ENCODE data around the gene BDKRB2.
"Not testable (repeated sequence)": the region's sequence is repeated elsewhere in the genome, so short reads cannot be mapped to it uniquely, and the experiment has no call there.

Gene BDKRB2

GRCh38 chr14:96221841-96222240 lies 17.2 kb downstream of the BDKRB2 start:
- no peak for DNase-seq (ENCODE audit: low read depth in 3 of 3, low spot score in 1 of 3)

GRCh38 chr14:96224480-96225096 lies 19.9 kb downstream of the BDKRB2 start:
- no peak for DNase-seq (ENCODE audit: low read depth in 3 of 3, low spot score in 1 of 3)

GRCh38 chr14:96225213-96225612 lies 20.6 kb downstream of the BDKRB2 start:
- DNase-seq (ENCODE audit: low read depth in 3 of 3, low spot score in 1 of 3): no peak

- no peak for DNase-seq (ENCODE audit: low read depth in 3 of 3, low spot score in 1 of 3)
Measured at GRCh38 chr14:96225745-96226151, 21.1 kb downstream of the BDKRB2 start.

GRCh38 chr14:96227428-96227827 lies 22.8 kb downstream of the BDKRB2 start:
- no peak for DNase-seq (ENCODE audit: low read depth in 3 of 3, low spot score in 1 of 3)

GRCh38 chr14:96229315-96229714 lies 24.7 kb downstream of the BDKRB2 start:
- DNase-seq (ENCODE audit: low read depth in 3 of 3, low spot score in 1 of 3): no peak

- no peak for DNase-seq (ENCODE audit: low read depth in 3 of 3, low spot score in 1 of 3)
Measured at GRCh38 chr14:96231056-96231455, 26.4 kb downstream of the BDKRB2 start.

- no peak for DNase-seq (ENCODE audit: low read depth in 3 of 3, low spot score in 1 of 3)
Measured at GRCh38 chr14:96231526-96232130, 27.0 kb downstream of the BDKRB2 start.

GRCh38 chr14:96232506-96232905 lies 27.9 kb downstream of the BDKRB2 start:
- DNase-seq (ENCODE audit: low read depth in 3 of 3, low spot score in 1 of 3): no peak

- DNase-seq (ENCODE audit: low read depth in 3 of 3, low spot score in 1 of 3): no peak
Measured at GRCh38 chr14:96233661-96234060, 29.0 kb downstream of the BDKRB2 start.

- no peak for DNase-seq (ENCODE audit: low read depth in 3 of 3, low spot score in 1 of 3)
Measured at GRCh38 chr14:96235426-96235825, 30.8 kb downstream of the BDKRB2 start.

- DNase-seq (ENCODE audit: low read depth in 3 of 3, low spot score in 1 of 3): no peak
Measured at GRCh38 chr14:96237641-96238040, 33.0 kb downstream of the BDKRB2 start.

GRCh38 chr14:96238676-96239265 lies 34.1 kb downstream of the BDKRB2 start:
- no peak for DNase-seq (ENCODE audit: low read depth in 3 of 3, low spot score in 1 of 3)

GRCh38 chr14:96239711-96240141 lies 35.1 kb downstream of the BDKRB2 start:
- DNase-seq (ENCODE audit: low read depth in 3 of 3, low spot score in 1 of 3): no peak

GRCh38 chr14:96240641-96241040 lies 36.0 kb downstream of the BDKRB2 start:
- no peak for DNase-seq (ENCODE audit: low read depth in 3 of 3, low spot score in 1 of 3)

- DNase-seq (ENCODE audit: low read depth in 3 of 3, low spot score in 1 of 3): no peak
Measured at GRCh38 chr14:96242126-96242525, 37.5 kb downstream of the BDKRB2 start.

GRCh38 chr14:96243785-96244184 lies 39.1 kb downstream of the BDKRB2 start:
- no peak for DNase-seq (ENCODE audit: low read depth in 3 of 3, low spot score in 1 of 3)

GRCh38 chr14:96245074-96245473 lies 40.4 kb downstream of the BDKRB2 start:
- DNase-seq (ENCODE audit: low read depth in 3 of 3, low spot score in 1 of 3): not testable (repeated sequence)

GRCh38 chr14:96245710-96246538 lies 41.3 kb downstream of the BDKRB2 start:
- no peak for DNase-seq (ENCODE audit: low read depth in 3 of 3, low spot score in 1 of 3)

GRCh38 chr14:96246539-96246847 lies 41.9 kb downstream of the BDKRB2 start:
- DNase-seq (ENCODE audit: low read depth in 3 of 3, low spot score in 1 of 3): no peak

- DNase-seq (ENCODE audit: low read depth in 3 of 3, low spot score in 1 of 3): no peak
Measured at GRCh38 chr14:96247031-96247430, 42.4 kb downstream of the BDKRB2 start.

GRCh38 chr14:96249029-96249428 lies 44.4 kb downstream of the BDKRB2 start:
- DNase-seq (ENCODE audit: low read depth in 3 of 3, low spot score in 1 of 3): no peak
